HEK293 (cell line): ENCODE data around the gene NLRP9.

Experiments
- KLF10 ChIP-seq: fragments of 450-650 bp; IDR thresholded peaks from 2 replicates; pipeline ENCODE4 v1.5.1; 2018; ENCODE audit warnings: missing biosample characterization, mild to moderate bottlenecking, missing genetic modification characterization
- REPIN1 ChIP-seq: fragments of 450-650 bp; formaldehyde crosslinking; IDR thresholded peaks from 2 replicates; pipeline ENCODE4 v1.5.1; 2017; ENCODE audit warnings: missing biosample characterization, missing genetic modification characterization, low read depth
- YY1 ChIP-seq: fragments of 450-650 bp; formaldehyde crosslinking; IDR thresholded peaks from 2 replicates; pipeline ENCODE4 v1.5.1; 2018; ENCODE audit warnings: missing biosample characterization, missing genetic modification characterization
- ZFP3 ChIP-seq: fragments of 450-650 bp; formaldehyde crosslinking; IDR thresholded peaks from 2 replicates; pipeline ENCODE4 v1.5.1; 2016; ENCODE audit warnings: low read depth, missing biosample characterization, missing genetic modification characterization
- ZNF311 ChIP-seq: fragments of 450-650 bp; formaldehyde crosslinking; IDR thresholded peaks from 2 replicates; pipeline ENCODE4 v1.5.1; 2017; ENCODE audit warnings: missing biosample characterization, missing genetic modification characterization, borderline replicate concordance
- ZNF391 ChIP-seq: fragments of 450-650 bp; formaldehyde crosslinking; IDR thresholded peaks from 2 replicates; pipeline ENCODE4 v1.5.1; 2016; ENCODE audit warnings: low read depth, missing biosample characterization, missing genetic modification characterization, borderline replicate concordance
- TF ChIP-seq, protein P1 (sequence below): fragments of 450-650 bp; formaldehyde crosslinking; IDR thresholded peaks from 2 replicates; pipeline ENCODE4 v1.5.1; 2016; ENCODE audit warnings: missing biosample characterization, missing genetic modification characterization
- TF ChIP-seq, protein P2 (sequence below): fragments of 450-650 bp; formaldehyde crosslinking; IDR thresholded peaks from 2 replicates; pipeline ENCODE4 v1.5.1; 2016; ENCODE audit warnings: missing biosample characterization, missing genetic modification characterization
- TF ChIP-seq, protein P3 (sequence below): fragments of 450-650 bp; formaldehyde crosslinking; IDR thresholded peaks from 2 replicates; pipeline ENCODE4 v1.5.1; 2016; ENCODE audit warnings: missing biosample characterization, missing genetic modification characterization, low read depth
- TF ChIP-seq, protein P4 (sequence below): fragments of 450-650 bp; formaldehyde crosslinking; IDR thresholded peaks from 2 replicates; pipeline ENCODE4 v1.5.1; 2017; ENCODE audit warnings: missing biosample characterization, missing genetic modification characterization

DNA sequence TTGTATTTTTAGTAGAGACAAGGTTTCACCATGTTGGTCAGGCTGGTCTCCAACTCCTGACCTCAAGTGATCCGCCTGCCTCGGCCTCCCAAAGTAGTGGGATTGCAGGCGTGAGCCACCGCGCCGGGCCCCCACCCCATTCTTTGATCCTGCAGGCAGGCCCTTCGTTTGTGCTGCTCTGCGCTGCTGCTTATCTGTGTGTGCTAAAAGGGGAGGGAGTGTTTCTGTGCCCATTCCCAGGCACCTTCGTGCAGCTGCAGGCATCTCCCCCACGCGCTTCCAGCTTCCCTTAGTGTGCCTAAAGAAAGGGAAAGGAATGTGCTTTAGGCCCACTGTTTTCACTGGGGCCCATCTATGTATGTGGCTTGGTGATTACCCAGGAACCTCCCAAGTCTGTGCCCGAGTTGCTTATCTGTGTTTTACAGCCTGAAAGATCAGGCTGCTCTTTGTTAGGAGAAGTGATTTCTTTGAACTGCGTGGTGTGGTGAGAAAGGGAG lies 36.0 kb downstream of the NLRP9 start:
- TF ChIP-seq ZFP3 (tag by site-specific recombination) (no peak), YY1 (tag by site-specific recombination) (no peak), ZNF311 (no peak), KLF10 (tag by site-specific recombination) (no peak), ZNF391 (tag by site-specific recombination) (no peak), REPIN1 (tag by site-specific recombination) (no peak)
- TF ChIP-seq, protein P1, sequence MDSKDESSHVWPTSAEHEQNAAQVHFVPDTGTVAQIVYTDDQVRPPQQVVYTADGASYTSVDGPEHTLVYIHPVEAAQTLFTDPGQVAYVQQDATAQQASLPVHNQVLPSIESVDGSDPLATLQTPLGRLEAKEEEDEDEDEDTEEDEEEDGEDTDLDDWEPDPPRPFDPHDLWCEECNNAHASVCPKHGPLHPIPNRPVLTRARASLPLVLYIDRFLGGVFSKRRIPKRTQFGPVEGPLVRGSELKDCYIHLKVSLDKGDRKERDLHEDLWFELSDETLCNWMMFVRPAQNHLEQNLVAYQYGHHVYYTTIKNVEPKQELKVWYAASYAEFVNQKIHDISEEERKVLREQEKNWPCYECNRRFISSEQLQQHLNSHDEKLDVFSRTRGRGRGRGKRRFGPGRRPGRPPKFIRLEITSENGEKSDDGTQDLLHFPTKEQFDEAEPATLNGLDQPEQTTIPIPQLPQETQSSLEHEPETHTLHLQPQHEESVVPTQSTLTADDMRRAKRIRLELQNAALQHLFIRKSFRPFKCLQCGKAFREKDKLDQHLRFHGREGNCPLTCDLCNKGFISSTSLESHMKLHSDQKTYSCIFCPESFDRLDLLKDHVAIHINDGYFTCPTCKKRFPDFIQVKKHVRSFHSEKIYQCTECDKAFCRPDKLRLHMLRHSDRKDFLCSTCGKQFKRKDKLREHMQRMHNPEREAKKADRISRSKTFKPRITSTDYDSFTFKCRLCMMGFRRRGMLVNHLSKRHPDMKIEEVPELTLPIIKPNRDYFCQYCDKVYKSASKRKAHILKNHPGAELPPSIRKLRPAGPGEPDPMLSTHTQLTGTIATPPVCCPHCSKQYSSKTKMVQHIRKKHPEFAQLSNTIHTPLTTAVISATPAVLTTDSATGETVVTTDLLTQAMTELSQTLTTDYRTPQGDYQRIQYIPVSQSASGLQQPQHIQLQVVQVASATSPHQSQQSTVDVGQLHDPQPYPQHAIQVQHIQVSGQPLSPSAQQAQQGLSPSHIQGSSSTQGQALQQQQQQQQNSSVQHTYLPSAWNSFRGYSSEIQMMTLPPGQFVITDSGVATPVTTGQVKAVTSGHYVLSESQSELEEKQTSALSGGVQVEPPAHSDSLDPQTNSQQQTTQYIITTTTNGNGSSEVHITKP (tag by site-specific recombination), result no peak
- TF ChIP-seq, protein P2, sequence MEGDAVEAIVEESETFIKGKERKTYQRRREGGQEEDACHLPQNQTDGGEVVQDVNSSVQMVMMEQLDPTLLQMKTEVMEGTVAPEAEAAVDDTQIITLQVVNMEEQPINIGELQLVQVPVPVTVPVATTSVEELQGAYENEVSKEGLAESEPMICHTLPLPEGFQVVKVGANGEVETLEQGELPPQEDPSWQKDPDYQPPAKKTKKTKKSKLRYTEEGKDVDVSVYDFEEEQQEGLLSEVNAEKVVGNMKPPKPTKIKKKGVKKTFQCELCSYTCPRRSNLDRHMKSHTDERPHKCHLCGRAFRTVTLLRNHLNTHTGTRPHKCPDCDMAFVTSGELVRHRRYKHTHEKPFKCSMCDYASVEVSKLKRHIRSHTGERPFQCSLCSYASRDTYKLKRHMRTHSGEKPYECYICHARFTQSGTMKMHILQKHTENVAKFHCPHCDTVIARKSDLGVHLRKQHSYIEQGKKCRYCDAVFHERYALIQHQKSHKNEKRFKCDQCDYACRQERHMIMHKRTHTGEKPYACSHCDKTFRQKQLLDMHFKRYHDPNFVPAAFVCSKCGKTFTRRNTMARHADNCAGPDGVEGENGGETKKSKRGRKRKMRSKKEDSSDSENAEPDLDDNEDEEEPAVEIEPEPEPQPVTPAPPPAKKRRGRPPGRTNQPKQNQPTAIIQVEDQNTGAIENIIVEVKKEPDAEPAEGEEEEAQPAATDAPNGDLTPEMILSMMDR (tag by site-specific recombination), result no peak
- TF ChIP-seq, protein P3, sequence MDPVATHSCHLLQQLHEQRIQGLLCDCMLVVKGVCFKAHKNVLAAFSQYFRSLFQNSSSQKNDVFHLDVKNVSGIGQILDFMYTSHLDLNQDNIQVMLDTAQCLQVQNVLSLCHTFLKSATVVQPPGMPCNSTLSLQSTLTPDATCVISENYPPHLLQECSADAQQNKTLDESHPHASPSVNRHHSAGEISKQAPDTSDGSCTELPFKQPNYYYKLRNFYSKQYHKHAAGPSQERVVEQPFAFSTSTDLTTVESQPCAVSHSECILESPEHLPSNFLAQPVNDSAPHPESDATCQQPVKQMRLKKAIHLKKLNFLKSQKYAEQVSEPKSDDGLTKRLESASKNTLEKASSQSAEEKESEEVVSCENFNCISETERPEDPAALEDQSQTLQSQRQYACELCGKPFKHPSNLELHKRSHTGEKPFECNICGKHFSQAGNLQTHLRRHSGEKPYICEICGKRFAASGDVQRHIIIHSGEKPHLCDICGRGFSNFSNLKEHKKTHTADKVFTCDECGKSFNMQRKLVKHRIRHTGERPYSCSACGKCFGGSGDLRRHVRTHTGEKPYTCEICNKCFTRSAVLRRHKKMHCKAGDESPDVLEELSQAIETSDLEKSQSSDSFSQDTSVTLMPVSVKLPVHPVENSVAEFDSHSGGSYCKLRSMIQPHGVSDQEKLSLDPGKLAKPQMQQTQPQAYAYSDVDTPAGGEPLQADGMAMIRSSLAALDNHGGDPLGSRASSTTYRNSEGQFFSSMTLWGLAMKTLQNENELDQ (tag by site-specific recombination), result no peak
- TF ChIP-seq, protein P4, sequence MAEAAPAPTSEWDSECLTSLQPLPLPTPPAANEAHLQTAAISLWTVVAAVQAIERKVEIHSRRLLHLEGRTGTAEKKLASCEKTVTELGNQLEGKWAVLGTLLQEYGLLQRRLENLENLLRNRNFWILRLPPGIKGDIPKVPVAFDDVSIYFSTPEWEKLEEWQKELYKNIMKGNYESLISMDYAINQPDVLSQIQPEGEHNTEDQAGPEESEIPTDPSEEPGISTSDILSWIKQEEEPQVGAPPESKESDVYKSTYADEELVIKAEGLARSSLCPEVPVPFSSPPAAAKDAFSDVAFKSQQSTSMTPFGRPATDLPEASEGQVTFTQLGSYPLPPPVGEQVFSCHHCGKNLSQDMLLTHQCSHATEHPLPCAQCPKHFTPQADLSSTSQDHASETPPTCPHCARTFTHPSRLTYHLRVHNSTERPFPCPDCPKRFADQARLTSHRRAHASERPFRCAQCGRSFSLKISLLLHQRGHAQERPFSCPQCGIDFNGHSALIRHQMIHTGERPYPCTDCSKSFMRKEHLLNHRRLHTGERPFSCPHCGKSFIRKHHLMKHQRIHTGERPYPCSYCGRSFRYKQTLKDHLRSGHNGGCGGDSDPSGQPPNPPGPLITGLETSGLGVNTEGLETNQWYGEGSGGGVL (tag by site-specific recombination), result no peak
